ENCODE measurements around the gene LRRN4CL. TPM values are rescaled to one million over a fixed set of nuclear protein-coding genes. Genes with fewer than 3 reads are reported as not detected.

LRRN4CL gene
- total and polyA plus RNA-seq, 9 of the 15 experiments (the other 6 are each of a cell fraction or from before 2014, with no cell fraction given): 0.03 to 0.11 (median 0.05) TPM; not detected in 4

DNA sequence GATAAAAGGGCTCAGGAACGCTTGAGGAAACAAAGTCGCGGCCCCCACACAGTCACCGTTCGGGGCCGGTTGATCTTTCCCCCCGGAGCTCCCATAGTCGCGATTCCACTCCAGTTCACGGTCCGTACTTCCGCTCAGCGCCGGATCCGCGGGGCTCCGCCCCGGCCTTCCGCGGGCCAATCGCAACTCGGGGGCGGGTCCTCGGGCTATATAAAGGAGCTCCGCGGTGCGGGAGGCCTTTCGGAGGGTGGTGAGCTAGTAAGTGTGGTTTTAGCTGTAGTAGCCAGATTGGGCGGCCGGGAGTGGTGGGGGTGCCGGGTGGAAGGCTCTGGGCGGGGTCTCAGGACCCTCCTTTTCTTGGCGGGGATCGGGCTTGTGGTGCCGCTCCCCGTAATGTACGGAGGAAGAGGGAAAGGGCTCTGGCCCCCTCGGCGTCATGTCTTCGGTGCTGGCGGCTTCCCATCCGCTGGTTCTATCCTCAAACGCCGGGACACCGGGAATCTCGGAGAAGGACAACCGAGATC, 24.2 kb downstream of the LRRN4CL start, which contains the start of the genes C11orf98 and CSKMT (continued):
- TF ChIP-seq, protein P1, sequence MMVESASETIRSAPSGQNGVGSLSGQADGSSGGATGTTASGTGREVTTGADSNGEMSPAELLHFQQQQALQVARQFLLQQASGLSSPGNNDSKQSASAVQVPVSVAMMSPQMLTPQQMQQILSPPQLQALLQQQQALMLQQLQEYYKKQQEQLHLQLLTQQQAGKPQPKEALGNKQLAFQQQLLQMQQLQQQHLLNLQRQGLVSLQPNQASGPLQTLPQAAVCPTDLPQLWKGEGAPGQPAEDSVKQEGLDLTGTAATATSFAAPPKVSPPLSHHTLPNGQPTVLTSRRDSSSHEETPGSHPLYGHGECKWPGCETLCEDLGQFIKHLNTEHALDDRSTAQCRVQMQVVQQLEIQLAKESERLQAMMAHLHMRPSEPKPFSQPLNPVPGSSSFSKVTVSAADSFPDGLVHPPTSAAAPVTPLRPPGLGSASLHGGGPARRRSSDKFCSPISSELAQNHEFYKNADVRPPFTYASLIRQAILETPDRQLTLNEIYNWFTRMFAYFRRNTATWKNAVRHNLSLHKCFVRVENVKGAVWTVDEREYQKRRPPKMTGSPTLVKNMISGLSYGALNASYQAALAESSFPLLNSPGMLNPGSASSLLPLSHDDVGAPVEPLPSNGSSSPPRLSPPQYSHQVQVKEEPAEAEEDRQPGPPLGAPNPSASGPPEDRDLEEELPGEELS (CRISPR knock-in tag; IDR thresholded peaks at IDR 0.05; ENCODE audit: borderline replicate concordance): peak; percentile 8; the same call in 1 of the 2 replicates
- TF ChIP-seq, protein P2, sequence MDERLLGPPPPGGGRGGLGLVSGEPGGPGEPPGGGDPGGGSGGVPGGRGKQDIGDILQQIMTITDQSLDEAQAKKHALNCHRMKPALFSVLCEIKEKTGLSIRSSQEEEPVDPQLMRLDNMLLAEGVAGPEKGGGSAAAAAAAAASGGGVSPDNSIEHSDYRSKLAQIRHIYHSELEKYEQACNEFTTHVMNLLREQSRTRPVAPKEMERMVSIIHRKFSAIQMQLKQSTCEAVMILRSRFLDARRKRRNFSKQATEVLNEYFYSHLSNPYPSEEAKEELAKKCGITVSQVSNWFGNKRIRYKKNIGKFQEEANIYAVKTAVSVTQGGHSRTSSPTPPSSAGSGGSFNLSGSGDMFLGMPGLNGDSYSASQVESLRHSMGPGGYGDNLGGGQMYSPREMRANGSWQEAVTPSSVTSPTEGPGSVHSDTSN (CRISPR knock-in tag; IDR thresholded peaks at IDR 0.05; ENCODE audit: low read depth): no peak
- TF ChIP-seq, protein P2 (tag; conservative IDR thresholded peaks at IDR 0.05; ENCODE audit: low read depth): no peak

Data from K562 (cell line).